ENCODE results near the gene USP25.
A peak's percentile ranks its signal among the peaks of the same experiment; 100 is the strongest.
"Not testable (repeated sequence)": the region's sequence is repeated elsewhere in the genome, so short reads cannot be mapped to it uniquely, and the experiment has no call there.

The USP25 gene

DNA sequence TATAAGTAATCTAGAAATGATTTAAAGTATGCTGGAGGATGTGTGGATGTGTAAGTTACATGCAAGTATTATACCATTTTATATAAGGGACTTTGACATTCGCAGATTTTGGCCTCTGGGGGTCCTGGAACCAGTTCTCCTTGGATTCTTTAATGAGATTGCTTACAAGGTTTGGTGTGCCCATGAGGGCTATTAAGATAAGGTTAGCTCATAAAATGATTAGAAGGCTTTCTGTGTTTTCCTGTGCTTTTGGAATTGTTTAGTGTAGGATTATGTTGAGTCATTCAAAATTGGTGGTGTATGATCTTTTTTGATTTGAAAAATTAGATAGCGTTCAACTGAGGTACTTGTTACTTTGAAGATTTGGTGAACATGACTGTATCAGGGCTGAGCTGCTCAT lies 5.6 kb downstream of the USP25 start:
- H3K9ac ChIP-seq (ENCODE audit: low read depth, low read length) = no peak overlapping the region
- H3K9me3 ChIP-seq (ENCODE audit: insufficient read depth, low read depth, low read length) = no peaks in the 10 kb centered on the region
- peaks cover 29% of the 10 kb centered on the region for H3K4me1 ChIP-seq (ENCODE audit: insufficient read depth, low read length)
- H3K4me3 ChIP-seq (ENCODE audit: low read length) = no peak overlapping the region
- H3K27me3 ChIP-seq (ENCODE audit: insufficient read depth, low read length) = no peaks in the 10 kb centered on the region
- no peaks in the 10 kb centered on the region for H3K36me3 ChIP-seq (ENCODE audit: insufficient read depth, low read depth, low read length)
- no peak overlapping the region for H3K27ac ChIP-seq (ENCODE audit: low read length)

DNA sequence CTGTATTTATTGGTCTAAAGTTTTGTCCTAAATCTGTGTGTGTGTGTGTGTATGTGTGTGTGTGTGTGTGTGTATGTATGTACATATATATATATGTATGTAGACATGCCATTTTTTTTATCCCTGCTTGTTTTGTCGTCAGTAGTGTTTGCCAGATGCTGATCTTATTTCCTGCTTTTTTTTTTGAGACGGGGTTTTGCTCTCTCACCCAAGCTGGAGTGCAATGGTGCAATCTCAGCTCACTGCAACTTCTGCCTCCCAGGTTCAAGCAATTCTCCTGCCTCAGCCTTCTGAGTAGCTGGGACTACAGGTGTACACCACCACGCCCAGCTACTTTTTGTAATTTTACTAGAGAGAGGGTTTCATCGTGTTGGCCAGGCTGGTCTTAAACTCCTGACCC lies 6.1 kb downstream of the USP25 start:
- H3K27ac ChIP-seq (ENCODE audit: low read length); H3K36me3 ChIP-seq (ENCODE audit: insufficient read depth, low read depth, low read length); H3K9me3 ChIP-seq (ENCODE audit: insufficient read depth, low read depth, low read length); H3K27me3 ChIP-seq (ENCODE audit: insufficient read depth, low read length); H3K9ac ChIP-seq (ENCODE audit: low read depth, low read length): not testable (repeated sequence)
- H3K4me1 ChIP-seq (ENCODE audit: insufficient read depth, low read length) = peaks cover 35% of the 10 kb centered on the region
- 0 out of 2 replicates have a peak overlapping the region, but pooled peaks have one; percentile 7 for H3K4me3 ChIP-seq (ENCODE audit: low read length)

DNA sequence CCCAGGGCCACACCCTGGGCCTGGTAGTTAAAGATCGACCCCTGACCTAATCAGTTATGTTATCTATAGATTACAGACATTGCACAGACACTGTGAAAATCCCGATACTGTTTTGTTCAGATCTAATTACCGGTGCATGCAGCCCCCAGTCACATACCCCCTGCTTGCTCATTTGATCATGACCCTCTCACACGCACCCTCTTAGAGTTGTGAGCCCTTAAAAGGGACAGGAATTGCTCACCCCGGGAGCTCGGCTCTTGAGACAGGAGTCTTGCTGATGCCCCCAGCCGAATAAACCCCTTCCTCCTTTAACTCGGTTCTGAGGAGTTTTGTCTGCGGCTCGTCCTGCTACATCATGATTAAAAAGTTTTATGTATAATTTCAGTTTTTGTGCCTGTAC lies 9.0 kb downstream of the USP25 start:
- Histone ChIP-seq H3K9ac (ENCODE audit: low read depth, low read length) (peak overlapping the region; percentile 0; the same call in 1 of the 2 replicates), H3K4me3 (ENCODE audit: low read length) (peak overlapping the region; percentile 31), H3K4me1 (ENCODE audit: insufficient read depth, low read length) (peaks cover 53% of the 10 kb centered on the region)
- not testable (repeated sequence) for H3K9me3 ChIP-seq (ENCODE audit: insufficient read depth, low read depth, low read length); H3K27me3 ChIP-seq (ENCODE audit: insufficient read depth, low read length); H3K36me3 ChIP-seq (ENCODE audit: insufficient read depth, low read depth, low read length); H3K27ac ChIP-seq (ENCODE audit: low read length)

DNA sequence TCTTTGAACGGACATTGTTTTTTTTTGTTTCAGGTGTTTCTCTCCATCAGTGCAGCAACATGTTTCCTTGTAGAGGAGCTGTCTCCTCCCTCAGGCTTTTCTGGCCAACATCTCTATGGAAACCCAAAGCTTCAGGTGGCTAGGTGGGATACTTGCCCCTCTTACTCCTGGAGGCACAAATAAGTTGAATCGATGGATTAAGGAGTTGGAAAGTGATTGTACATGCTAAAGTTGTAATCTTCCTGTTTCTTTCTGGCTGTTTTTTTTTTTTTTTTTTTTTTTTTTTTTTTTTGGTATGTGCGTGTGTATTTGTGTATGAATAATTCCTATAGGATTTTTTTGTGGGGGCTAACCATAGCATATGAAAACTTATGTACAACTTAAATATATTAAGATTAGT lies 10.6 kb downstream of the USP25 start:
- no peaks in the 10 kb centered on the region for H3K36me3 ChIP-seq (ENCODE audit: insufficient read depth, low read depth, low read length)
- no peak overlapping the region for H3K27ac ChIP-seq (ENCODE audit: low read length)
- peaks cover 56% of the 10 kb centered on the region for H3K4me1 ChIP-seq (ENCODE audit: insufficient read depth, low read length)
- H3K9ac ChIP-seq (ENCODE audit: low read depth, low read length) = no peak overlapping the region
- no peaks in the 10 kb centered on the region for H3K9me3 ChIP-seq (ENCODE audit: insufficient read depth, low read depth, low read length)
- no peaks in the 10 kb centered on the region for H3K27me3 ChIP-seq (ENCODE audit: insufficient read depth, low read length)
- no peak overlapping the region for H3K4me3 ChIP-seq (ENCODE audit: low read length)

DNA sequence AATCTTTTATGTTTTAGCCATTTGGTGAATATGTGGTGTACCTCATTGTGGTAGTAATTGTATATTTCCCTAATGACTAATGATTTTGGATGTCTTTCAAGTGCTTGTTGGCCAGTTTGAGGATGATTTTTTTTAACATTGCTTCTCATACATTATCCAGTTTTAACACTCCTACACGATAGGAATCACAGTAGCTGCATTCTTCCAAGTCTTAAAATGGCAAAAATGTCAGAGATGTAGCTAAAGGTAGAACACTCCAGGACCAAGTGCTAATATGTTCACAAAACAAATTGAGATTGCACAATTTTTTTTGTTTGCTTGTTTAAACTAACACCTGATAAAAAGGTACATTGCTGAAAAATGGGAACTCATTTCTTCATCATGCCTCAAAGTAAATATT lies 11.7 kb downstream of the USP25 start:
- Histone ChIP-seq H3K9me3 (ENCODE audit: insufficient read depth, low read depth, low read length) (no peaks in the 10 kb centered on the region), H3K4me1 (ENCODE audit: insufficient read depth, low read length) (peaks cover 56% of the 10 kb centered on the region), H3K36me3 (ENCODE audit: insufficient read depth, low read depth, low read length) (no peaks in the 10 kb centered on the region), H3K27me3 (ENCODE audit: insufficient read depth, low read length) (no peaks in the 10 kb centered on the region), H3K4me3 (ENCODE audit: low read length) (no peak overlapping the region), H3K27ac (ENCODE audit: low read length) (no peak overlapping the region), H3K9ac (ENCODE audit: low read depth, low read length) (no peak overlapping the region)

DNA sequence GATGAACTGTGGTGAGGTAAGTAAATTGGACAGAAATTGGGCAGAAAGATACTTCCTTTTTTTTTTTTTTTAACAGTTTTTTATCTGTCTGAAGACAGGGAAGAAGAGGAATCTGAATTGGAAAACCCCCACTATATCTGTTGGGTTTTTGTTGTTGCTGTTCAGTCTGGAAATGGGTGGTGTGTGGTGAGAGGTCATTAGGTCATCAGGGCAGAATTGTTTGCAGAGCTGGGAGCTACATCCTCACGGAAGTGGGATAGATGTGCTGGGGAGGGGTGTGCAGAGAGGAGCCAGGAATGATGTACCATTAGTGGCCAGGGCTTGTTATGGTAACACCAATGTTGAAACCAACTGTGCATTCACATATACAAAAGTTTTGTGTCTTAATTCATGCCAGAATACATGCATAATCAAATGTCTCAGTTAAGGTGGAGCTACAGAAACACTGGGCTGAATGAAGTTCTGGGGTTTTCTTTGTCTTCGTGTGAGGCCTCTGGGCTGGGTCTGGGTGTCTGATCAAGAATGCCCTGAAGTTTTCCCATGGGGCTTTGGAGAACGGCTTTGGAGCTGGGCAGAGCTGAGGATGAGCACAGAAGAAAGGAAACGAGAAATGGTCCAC lies 12.4 kb downstream of the USP25 start:
- Histone ChIP-seq H3K4me3 (ENCODE audit: low read length) (no peak overlapping the region), H3K27me3 (ENCODE audit: insufficient read depth, low read length) (no peaks in the 10 kb centered on the region), H3K27ac (ENCODE audit: low read length) (no peak overlapping the region), H3K4me1 (ENCODE audit: insufficient read depth, low read length) (peaks cover 56% of the 10 kb centered on the region), H3K9ac (ENCODE audit: low read depth, low read length) (no peak overlapping the region), H3K36me3 (ENCODE audit: insufficient read depth, low read depth, low read length) (no peaks in the 10 kb centered on the region), H3K9me3 (ENCODE audit: insufficient read depth, low read depth, low read length) (no peaks in the 10 kb centered on the region)

DNA sequence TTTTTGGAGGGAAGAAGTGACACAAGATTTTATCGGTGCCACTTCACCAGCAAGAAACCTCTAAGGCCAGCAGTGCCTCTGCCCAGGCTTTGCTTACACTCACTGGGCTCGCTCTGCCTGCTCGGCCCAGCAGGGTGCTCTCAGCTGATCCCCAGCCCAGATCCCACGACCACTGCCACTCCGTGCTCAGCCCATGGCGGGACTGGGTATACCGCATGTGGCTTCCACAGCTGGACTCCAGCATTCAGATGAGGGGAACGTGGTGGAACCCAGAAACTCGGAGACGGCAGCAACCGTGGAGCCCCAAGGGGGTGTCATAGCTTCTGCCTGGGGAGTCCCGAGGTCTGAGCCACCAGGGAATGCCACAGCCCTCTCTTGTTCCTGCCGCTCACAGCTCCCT lies 12.9 kb downstream of the USP25 start:
- Histone ChIP-seq H3K4me1 (ENCODE audit: insufficient read depth, low read length) (peaks cover 56% of the 10 kb centered on the region), H3K9ac (ENCODE audit: low read depth, low read length) (no peak overlapping the region), H3K36me3 (ENCODE audit: insufficient read depth, low read depth, low read length) (no peaks in the 10 kb centered on the region), H3K27me3 (ENCODE audit: insufficient read depth, low read length) (no peaks in the 10 kb centered on the region), H3K27ac (ENCODE audit: low read length) (no peak overlapping the region), H3K4me3 (ENCODE audit: low read length) (no peak overlapping the region), H3K9me3 (ENCODE audit: insufficient read depth, low read depth, low read length) (no peaks in the 10 kb centered on the region)

DNA sequence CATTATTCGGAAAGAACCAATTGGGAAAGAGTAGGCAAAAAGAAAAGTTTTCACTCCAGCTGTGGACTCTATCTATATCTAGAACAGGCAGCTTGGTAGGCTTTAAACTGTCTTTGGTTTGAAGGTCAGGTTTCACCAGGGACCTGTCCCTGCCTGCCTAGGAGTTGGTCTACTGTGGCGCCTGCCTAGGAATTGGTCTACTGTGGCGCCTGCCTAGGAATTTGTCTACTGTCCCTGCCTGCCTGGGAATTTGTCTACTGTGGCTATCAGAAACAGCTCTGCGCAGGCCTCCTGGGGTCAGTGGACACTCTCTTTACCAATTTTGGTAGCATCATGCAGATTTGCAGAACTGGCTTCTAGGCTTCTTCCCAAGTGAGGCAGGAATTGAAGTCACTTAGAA lies 13.8 kb downstream of the USP25 start:
- H3K27me3 ChIP-seq (ENCODE audit: insufficient read depth, low read length) = no peaks in the 10 kb centered on the region
- H3K9me3 ChIP-seq (ENCODE audit: insufficient read depth, low read depth, low read length) = no peaks in the 10 kb centered on the region
- H3K4me1 ChIP-seq (ENCODE audit: insufficient read depth, low read length) = peaks cover 50% of the 10 kb centered on the region
- no peak overlapping the region for H3K9ac ChIP-seq (ENCODE audit: low read depth, low read length)
- no peak overlapping the region for H3K27ac ChIP-seq (ENCODE audit: low read length)
- no peaks in the 10 kb centered on the region for H3K36me3 ChIP-seq (ENCODE audit: insufficient read depth, low read depth, low read length)
- H3K4me3 ChIP-seq (ENCODE audit: low read length) = no peak overlapping the region

DNA sequence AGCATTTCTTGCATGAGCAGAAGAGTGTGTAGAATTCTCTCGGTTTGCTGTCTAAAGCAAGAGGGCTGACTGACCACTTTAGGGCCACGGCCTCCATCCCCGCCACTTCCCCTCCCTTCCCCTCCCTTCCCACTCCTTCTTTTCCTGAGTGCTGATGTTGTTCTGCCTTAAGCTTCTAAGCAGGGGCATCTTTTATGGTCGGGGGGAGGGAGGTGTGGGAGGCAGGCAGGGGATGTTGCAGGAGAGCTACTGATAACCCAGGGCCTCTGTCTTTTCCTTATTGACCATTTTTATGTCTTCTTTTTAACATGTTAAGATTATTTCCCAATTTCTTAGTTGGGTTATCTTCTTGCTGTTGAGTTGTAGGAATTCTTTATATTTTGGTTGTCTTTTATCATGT lies 15.1 kb downstream of the USP25 start:
- no peaks in the 10 kb centered on the region for H3K36me3 ChIP-seq (ENCODE audit: insufficient read depth, low read depth, low read length)
- H3K27ac ChIP-seq (ENCODE audit: low read length) = no peak overlapping the region
- no peak overlapping the region for H3K4me3 ChIP-seq (ENCODE audit: low read length)
- H3K27me3 ChIP-seq (ENCODE audit: insufficient read depth, low read length) = no peaks in the 10 kb centered on the region
- H3K4me1 ChIP-seq (ENCODE audit: insufficient read depth, low read length) = peaks cover 41% of the 10 kb centered on the region
- no peak overlapping the region for H3K9ac ChIP-seq (ENCODE audit: low read depth, low read length)
- H3K9me3 ChIP-seq (ENCODE audit: insufficient read depth, low read depth, low read length) = no peaks in the 10 kb centered on the region

DNA sequence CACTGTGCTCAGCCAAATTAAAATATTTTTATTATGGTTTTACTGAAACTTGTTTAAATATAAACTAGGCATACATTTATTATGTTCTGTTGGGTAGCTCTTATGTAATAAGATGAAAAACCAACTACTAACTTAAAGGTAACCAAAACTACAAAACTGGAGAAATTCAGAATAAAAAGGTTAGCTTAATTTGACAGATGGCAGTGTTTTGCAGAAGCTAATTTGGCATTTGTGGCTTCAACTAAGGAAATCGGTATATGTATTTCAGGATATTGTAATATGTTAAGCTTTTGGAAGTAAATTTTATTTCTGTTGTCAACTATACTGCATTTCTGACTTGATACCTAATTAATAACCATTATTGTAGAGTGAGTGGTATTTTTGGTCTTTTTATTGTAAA lies 18.8 kb downstream of the USP25 start:
- Histone ChIP-seq H3K27ac (ENCODE audit: low read length) (no peak overlapping the region), H3K4me3 (ENCODE audit: low read length) (no peak overlapping the region), H3K9me3 (ENCODE audit: insufficient read depth, low read depth, low read length) (no peaks in the 10 kb centered on the region), H3K27me3 (ENCODE audit: insufficient read depth, low read length) (no peaks in the 10 kb centered on the region), H3K36me3 (ENCODE audit: insufficient read depth, low read depth, low read length) (no peaks in the 10 kb centered on the region), H3K9ac (ENCODE audit: low read depth, low read length) (no peak overlapping the region), H3K4me1 (ENCODE audit: insufficient read depth, low read length) (peaks cover 26% of the 10 kb centered on the region; the same call in 1 of the 2 replicates)

DNA sequence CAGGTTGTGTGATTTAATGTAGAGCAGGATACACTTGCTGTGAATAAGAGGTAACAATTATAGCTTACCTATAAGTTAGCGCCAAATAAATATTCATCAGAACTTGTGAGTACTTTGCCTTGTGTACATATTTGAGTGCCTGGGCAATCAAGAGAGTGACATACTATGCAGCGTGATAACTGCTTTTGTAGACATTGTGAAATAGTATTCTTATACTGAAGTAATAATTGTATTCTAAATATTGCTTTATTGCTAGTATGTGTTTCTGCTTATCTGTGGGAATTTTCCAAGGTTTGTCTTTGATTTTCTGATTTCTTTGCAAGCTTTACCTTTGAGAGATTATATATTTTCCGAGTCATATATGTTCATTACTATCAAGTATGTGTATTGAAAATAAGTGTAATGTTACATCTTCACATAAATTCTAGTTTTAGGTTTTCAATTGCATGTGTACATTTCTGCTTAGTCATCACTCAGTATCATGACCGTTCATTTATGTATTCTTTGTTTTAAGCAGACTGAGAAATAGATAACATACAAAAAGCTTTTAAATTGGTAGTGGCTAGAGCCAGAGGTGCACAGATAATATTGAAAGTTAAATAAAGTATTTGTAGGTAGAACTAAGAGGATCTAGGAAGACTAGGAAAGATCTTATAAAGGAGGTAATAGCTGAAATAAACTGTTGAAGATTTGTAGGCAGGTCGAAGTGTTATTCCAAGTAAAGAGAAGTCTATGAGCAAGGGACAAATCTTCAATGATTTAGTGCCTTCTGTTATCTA lies 19.5 kb downstream of the USP25 start:
- Histone ChIP-seq H3K36me3 (ENCODE audit: insufficient read depth, low read depth, low read length) (no peaks in the 10 kb centered on the region), H3K27me3 (ENCODE audit: insufficient read depth, low read length) (no peaks in the 10 kb centered on the region), H3K27ac (ENCODE audit: low read length) (no peak overlapping the region), H3K4me3 (ENCODE audit: low read length) (no peak overlapping the region), H3K4me1 (ENCODE audit: insufficient read depth, low read length) (peaks cover 33% of the 10 kb centered on the region), H3K9me3 (ENCODE audit: insufficient read depth, low read depth, low read length) (no peaks in the 10 kb centered on the region), H3K9ac (ENCODE audit: low read depth, low read length) (no peak overlapping the region)

DNA sequence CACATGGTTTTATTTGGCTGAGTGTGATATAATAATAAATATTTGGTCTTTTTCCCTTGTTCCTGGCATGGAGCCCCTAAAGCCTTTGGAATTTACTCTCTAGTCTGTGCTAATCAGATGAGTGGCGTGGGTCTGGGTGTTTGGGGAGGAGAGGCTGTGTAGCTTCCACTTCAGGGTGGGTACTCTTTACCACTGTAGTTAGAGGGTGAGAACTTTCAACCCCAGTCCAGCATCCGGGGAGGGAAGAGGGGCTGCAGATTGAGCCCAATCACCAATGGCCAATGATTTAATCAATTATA lies 20.0 kb downstream of the USP25 start:
- no peak overlapping the region for H3K27ac ChIP-seq (ENCODE audit: low read length)
- H3K9me3 ChIP-seq (ENCODE audit: insufficient read depth, low read depth, low read length) = no peaks in the 10 kb centered on the region
- H3K27me3 ChIP-seq (ENCODE audit: insufficient read depth, low read length) = no peaks in the 10 kb centered on the region
- no peaks in the 10 kb centered on the region for H3K36me3 ChIP-seq (ENCODE audit: insufficient read depth, low read depth, low read length)
- H3K4me1 ChIP-seq (ENCODE audit: insufficient read depth, low read length) = peaks cover 37% of the 10 kb centered on the region
- H3K4me3 ChIP-seq (ENCODE audit: low read length) = no peak overlapping the region
- H3K9ac ChIP-seq (ENCODE audit: low read depth, low read length) = no peak overlapping the region
